K562 (cell line): ENCODE data around the gene SCN5A. TPM values are rescaled to one million over a fixed set of nuclear protein-coding genes. Genes with fewer than 3 reads are reported as not detected.

ENCODE experiments used
- CBX5 ChIP-seq: IDR thresholded peaks from 2 replicates; pipeline ENCODE4 v1.6.1; 2014; ENCODE audit warnings: low read depth, borderline replicate concordance
- CREB5 ChIP-seq: fragments of 250-450 bp; sonication (Bioruptor Pico); IDR thresholded peaks from 2 replicates; pipeline ENCODE4 v1.5.0; 2020; ENCODE audit warnings: mild to moderate bottlenecking
- DPF2 ChIP-seq: fragments of 450-650 bp; IDR thresholded peaks from 2 replicates; pipeline ENCODE4 v1.6.1; 2016
- E2F6 ChIP-seq, 2 experiments: IDR thresholded peaks; 2 replicates each; pipeline ENCODE4 v1.6.1; 2011; ENCODE audit warnings: borderline replicate concordance in 1 of 2, control low read depth in 1 of 2, low read depth in 1 of 2, low read length in 1 of 2, mild to moderate bottlenecking in 1 of 2, mixed read lengths in 1 of 2, moderate library complexity in 1 of 2; ENCODE audit not compliant: insufficient read depth in 1 of 2, insufficient read length in 1 of 2, poor library complexity in 1 of 2, severe bottlenecking in 1 of 2; ENCODE audit errors: extremely low read depth in 1 of 2
- EP400 ChIP-seq: fragments of 450-650 bp; IDR thresholded peaks from 2 replicates; pipeline ENCODE4 v1.6.1; 2017; ENCODE audit warnings: antibody characterized with exemption, mild to moderate bottlenecking, moderate library complexity
- EWSR1 ChIP-seq: fragments of 450-650 bp; IDR thresholded peaks from 2 replicates; pipeline ENCODE4 v1.6.1; 2018; ENCODE audit warnings: borderline replicate concordance, mild to moderate bottlenecking, low read depth, moderate library complexity; ENCODE audit not compliant: partially characterized antibody
- FUS ChIP-seq: fragments of 200-400 bp; formaldehyde crosslinking; optimal IDR thresholded peaks from 2 replicates; pipeline ENCODE3; 2017; ENCODE audit warnings: low read depth, low read length
- GATAD2A ChIP-seq: fragments of 450-650 bp; IDR thresholded peaks from 2 replicates; pipeline ENCODE4 v1.6.1; 2017
- HES1 ChIP-seq: fragments of 450-650 bp; IDR thresholded peaks from 2 replicates; pipeline ENCODE4 v1.6.1; 2016; ENCODE audit warnings: low read depth, mild to moderate bottlenecking, moderate library complexity
- MBD2 ChIP-seq: sonication (generic); IDR thresholded peaks from 2 replicates; pipeline ENCODE4 v1.6.1; 2016; ENCODE audit warnings: low read depth, borderline replicate concordance
- MCM3 ChIP-seq: fragments of 450-650 bp; IDR thresholded peaks from 2 replicates; pipeline ENCODE4 v1.6.1; 2016
- MED1 ChIP-seq: sonication (generic); formaldehyde crosslinking; IDR thresholded peaks from 2 replicates; pipeline ENCODE4 v1.8.1; 2023; ENCODE audit warnings: missing genetic modification reagents, borderline replicate concordance
- MEF2D ChIP-seq: conservative IDR thresholded peaks from 2 replicates; pipeline ENCODE4 v1.6.1; 2016; ENCODE audit warnings: low read depth, missing genetic modification characterization, missing compliant biosample characterization
- NR2C2 ChIP-seq, 2 experiments: fragments of 200-800 bp in 1 of 2; sonication (Bioruptor generic) in 1 of 2; sonication (generic) in 1 of 2; formaldehyde crosslinking in 1 of 2; IDR thresholded peaks; 2 replicates each; pipeline versions ENCODE4 v1.6.1 to v1.8.0; 2016 to 2022; ENCODE audit warnings: mild to moderate bottlenecking in 1 of 2, missing compliant biosample characterization in 1 of 2, missing genetic modification characterization in 1 of 2, missing genetic modification reagents in 1 of 2
- NR2F6 ChIP-seq: fragments of 450-650 bp; formaldehyde crosslinking; IDR thresholded peaks from 2 replicates; pipeline ENCODE4 v1.4.0; 2020; ENCODE audit warnings: mild to moderate bottlenecking
- OTX1 ChIP-seq: fragments of 450-650 bp; formaldehyde crosslinking; IDR thresholded peaks from 2 replicates; pipeline ENCODE4 v1.4.0; 2022; ENCODE audit warnings: mild to moderate bottlenecking
- POLR2A ChIP-seq: fragments of 450-650 bp; conservative IDR thresholded peaks from 2 replicates; pipeline ENCODE4 v1.6.1; 2016
- POLR2AphosphoS5 ChIP-seq: IDR thresholded peaks from 2 replicates; pipeline ENCODE4 v1.6.1; 2011; ENCODE audit warnings: mild to moderate bottlenecking, low read depth, low read length, moderate library complexity; ENCODE audit not compliant: control insufficient read depth, insufficient read depth
- PURB ChIP-seq: sonication (generic); formaldehyde crosslinking; IDR thresholded peaks from 2 replicates; pipeline ENCODE4 v1.9.0; 2021; ENCODE audit warnings: low read depth, mild to moderate bottlenecking, missing genetic modification reagents
- SMARCC2 ChIP-seq: fragments of 450-650 bp; IDR thresholded peaks from 2 replicates; pipeline ENCODE4 v1.6.1; 2017; ENCODE audit warnings: antibody characterized with exemption, moderate library complexity, mild to moderate bottlenecking, low read depth
- SPI1 ChIP-seq: IDR thresholded peaks from 2 replicates; pipeline ENCODE4 v1.6.1; 2011; ENCODE audit warnings: low read depth, low read length, control low read depth, borderline replicate concordance
- TFAM ChIP-seq: fragments of 250-450 bp; sonication (Bioruptor Pico); conservative IDR thresholded peaks from 2 replicates; pipeline ENCODE4 v1.5.0; 2021; ENCODE audit warnings: mild to moderate bottlenecking, moderate library complexity
- TFE3 ChIP-seq: fragments of 450-650 bp; formaldehyde crosslinking; IDR thresholded peaks from 2 replicates; pipeline ENCODE4 v1.4.0; 2020; ENCODE audit warnings: mild to moderate bottlenecking, mixed read lengths
- ZNF140 ChIP-seq: fragments of 250-450 bp; sonication (Bioruptor Pico); IDR thresholded peaks from 2 replicates; pipeline ENCODE4 v1.8.0; 2021; ENCODE audit warnings: moderate library complexity, mild to moderate bottlenecking, inconsistent platforms
- ZNF224 ChIP-seq: sonication (generic); formaldehyde crosslinking; IDR thresholded peaks from 2 replicates; pipeline ENCODE4 v1.8.0; 2022; ENCODE audit warnings: mild to moderate bottlenecking, missing genetic modification reagents
- ZNF644 ChIP-seq: fragments of 200-800 bp; sonication (Bioruptor generic); IDR thresholded peaks from 2 replicates; pipeline ENCODE4 v1.6.1; 2016; ENCODE audit warnings: low read depth, missing genetic modification characterization, missing compliant biosample characterization
- ZNF75A ChIP-seq: fragments of 450-650 bp; formaldehyde crosslinking; IDR thresholded peaks from 2 replicates; pipeline ENCODE4 v1.4.0; 2020; ENCODE audit warnings: mild to moderate bottlenecking
- polyA plus RNA-seq, 8 experiments: library from polyadenylated mRNA; depleted of rRNA in 4 of 8; stranded (reverse) in 5 of 8; unstranded in 3 of 8; fragments of >200 nt; fragmentation: Nextera tagmentation in 2 of 8; fragmentation: Illumina TruSeq in 1 of 8; extraction: Ambion mirVana in 2 of 8; extraction: Trizol in 1 of 8; gene quantifications; 2 replicates each; pipeline versions ENCODE4 v1.2.1 to v1.2.3, GENCODE V29; 2011 to 2014; ENCODE audit warnings: inconsistent platforms in 1 of 8, missing spikeins in 1 of 8
- total RNA-seq, 7 experiments: library from RNA; depleted of rRNA in 6 of 7; stranded (reverse); fragments of >200 nt in 6 of 7; fragmentation: Illumina TruSeq in 2 of 7; extraction: Trizol in 2 of 7; gene quantifications; 2 replicates each; pipeline versions ENCODE4 v1.2.1 to v1.2.3, GENCODE V29; 2011 to 2021; ENCODE audit warnings: low replicate concordance in 1 of 7

The SCN5A gene
- total and polyA plus RNA-seq, 9 of the 15 experiments (the other 6 are each of a cell fraction or from before 2014, with no cell fraction given) = 0.07 to 1.4 (median 0.21) TPM; not detected in 2

GRCh38 chr3:38651153-38651789 lies 1.8 kb upstream of the SCN5A start (continued):
- no peak for TF ChIP-seq CREB5 (CRISPR knock-in tag)
- TF ChIP-seq NR2F6 (CRISPR knock-in tag) = no peak
- no peak for TF ChIP-seq EP400
- peak; percentile 97 to 98 for TF ChIP-seq E2F6 (IDR thresholded peaks at IDR 0.05; ENCODE audit: borderline replicate concordance in 1 of 2, extremely low read depth in 1 of 2, insufficient read depth in 1 of 2, insufficient read length in 1 of 2, low read depth in 1 of 2, low read length in 1 of 2, poor library complexity in 1 of 2, severe bottlenecking in 1 of 2)
- no peak for TF ChIP-seq OTX1 (CRISPR knock-in tag)
- no peak for TF ChIP-seq ZNF644 (tag)
- TF ChIP-seq MED1 (CRISPR knock-in tag) = no peak
- TF ChIP-seq ZNF75A (CRISPR knock-in tag) = no peak
- TF ChIP-seq GATAD2A = no peak
- no peak for TF ChIP-seq TFE3 (CRISPR knock-in tag)
- peak; percentile 89 for TF ChIP-seq SPI1
- no peak for TF ChIP-seq ZNF140 (CRISPR knock-in tag)
- no peak for TF ChIP-seq TFAM (CRISPR knock-in tag)
- TF ChIP-seq SMARCC2 = no peak
- no peak for TF ChIP-seq CBX5
- no peak for TF ChIP-seq POLR2AphosphoS5
- no peak; the same call in 1 of the 2 replicates for TF ChIP-seq NR2C2 (CRISPR knock-in tag; IDR thresholded peaks at IDR 0.05)
- no peak for TF ChIP-seq NR2C2 (tag; IDR thresholded peaks at IDR 0.05)
- no peak for TF ChIP-seq ZNF224 (CRISPR knock-in tag)
- TF ChIP-seq PURB (CRISPR knock-in tag) = no peak
- no peak for TF ChIP-seq POLR2A
- TF ChIP-seq DPF2 = no peak
- TF ChIP-seq MCM3 = no peak
- no peak for TF ChIP-seq MEF2D (tag)
- TF ChIP-seq EWSR1 = no peak
- TF ChIP-seq FUS = no peak
- no peak for TF ChIP-seq MBD2
- TF ChIP-seq HES1 = no peak
